H1 (cell line): ENCODE data around the gene CES3. TPM values are rescaled to one million over a fixed set of nuclear protein-coding genes. Genes with fewer than 3 reads are reported as not detected.

Source experiments
- CTCF ChIA-PET: fragments of 300-600 bp; sonication (Branson Sonifier 250); formaldehyde crosslinking; loops from one replicate; lab custom pipeline; 2021; ENCODE audit not compliant: partially characterized antibody; lab: Charles Lee
- POLR2A ChIA-PET: fragments of 300-600 bp; sonication (Branson Sonifier 250); formaldehyde crosslinking; loops from one replicate; lab custom pipeline; 2021; ENCODE audit warnings: inconsistent platforms; ENCODE audit not compliant: partially characterized antibody; lab: Charles Lee
- DNase-seq, 2 experiments: peaks; one replicate each; pipeline versions ENCODE4 v3.0.0 to v3.0.0-alpha.2; 2010 to 2022; ENCODE audit warnings: low spot score in 2 of 2, low read depth in 1 of 2, mixed read lengths in 1 of 2
- FAIRE-seq: peaks from 2 replicates; lab custom pipeline; 2011; peaks lifted over from hg19 to GRCh38; lab: Jason Lieb, UNC
- H2AFZ ChIP-seq: 2 replicates; pipeline ENCODE4 v1.8.1; 2012; ENCODE audit warnings: low read length, inconsistent platforms
- H2AK5ac ChIP-seq: 2 replicates; pipeline ENCODE4 v1.6.1; 2013; ENCODE audit warnings: low read depth, low read length
- H2BK120ac ChIP-seq: replicated peaks from 2 replicates; pipeline ENCODE3; 2013; ENCODE audit warnings: low read depth, low read length, inconsistent platforms
- H2BK12ac ChIP-seq: 2 replicates; pipeline ENCODE4 v1.6.1; 2013; ENCODE audit warnings: low read depth, low read length
- H2BK15ac ChIP-seq: 2 replicates; pipeline ENCODE4 v1.6.1; 2013; ENCODE audit warnings: low read length
- H2BK20ac ChIP-seq: 2 replicates; pipeline ENCODE4 v1.6.1; 2013; ENCODE audit warnings: low read length
- H2BK5ac ChIP-seq: 2 replicates; pipeline ENCODE4 v1.6.1; 2013; ENCODE audit warnings: low read depth, low read length
- H3K14ac ChIP-seq: 2 replicates; pipeline ENCODE4 v1.6.1; 2013; ENCODE audit warnings: inconsistent platforms; ENCODE audit not compliant: insufficient read length
- H3K18ac ChIP-seq: 2 replicates; pipeline ENCODE4 v1.6.1; 2013; ENCODE audit warnings: low read length; ENCODE audit errors: extremely low read depth
- H3K23ac ChIP-seq: 2 replicates; pipeline ENCODE4 v1.6.1; 2013; ENCODE audit warnings: inconsistent platforms; ENCODE audit not compliant: insufficient read length
- H3K23me2 ChIP-seq: 2 replicates; pipeline ENCODE4 v1.6.1; 2013; ENCODE audit warnings: low read depth, low read length
- H3K27ac ChIP-seq: 2 replicates; pipeline ENCODE4 v1.6.1; 2011; ENCODE audit warnings: low read depth, low read length, inconsistent platforms
- H3K27me3 ChIP-seq, 4 experiments: replicated peaks in 1 of 4; 1 replicate in 1 of 4; 2 replicates in 3 of 4; pipeline versions ENCODE4 v1.6.1 to v1.8.1; 2011 to 2013; ENCODE audit warnings: low read length in 3 of 4, mild to moderate bottlenecking in 3 of 4, inconsistent platforms in 2 of 4, mixed read lengths in 2 of 4, moderate library complexity in 1 of 4; ENCODE audit not compliant: control insufficient read depth in 3 of 4, insufficient read depth in 3 of 4; ENCODE audit errors: extremely low read depth in 1 of 4
- H3K36me3 ChIP-seq, 4 experiments: 2 replicates each; pipeline versions ENCODE4 v1.6.1 to v1.8.1; 2011 to 2013; ENCODE audit warnings: mild to moderate bottlenecking in 4 of 4, low read length in 3 of 4, moderate library complexity in 2 of 4, control low read depth in 1 of 4, inconsistent platforms in 1 of 4; ENCODE audit not compliant: insufficient read depth in 4 of 4, control insufficient read depth in 2 of 4
- H3K4ac ChIP-seq: replicated peaks from 2 replicates; pipeline ENCODE3; 2013; ENCODE audit warnings: low read length, low read depth, mixed read lengths, inconsistent platforms; ENCODE audit not compliant: insufficient read length
- H3K4me1 ChIP-seq, 4 experiments: replicated peaks in 1 of 4; 1 replicate in 1 of 4; 2 replicates in 3 of 4; pipeline versions ENCODE4 v1.6.1 to v1.8.1; 2011 to 2013; ENCODE audit warnings: low read length in 3 of 4, inconsistent platforms in 2 of 4, mixed read lengths in 1 of 4; ENCODE audit not compliant: insufficient read depth in 4 of 4, control insufficient read depth in 3 of 4
- H3K4me2 ChIP-seq, 2 experiments: 2 replicates each; pipeline versions ENCODE4 v1.6.1 to v1.8.1; 2011 to 2013; ENCODE audit warnings: low read depth in 2 of 2, low read length in 2 of 2, control low read depth in 1 of 2, inconsistent platforms in 1 of 2, mild to moderate bottlenecking in 1 of 2; ENCODE audit not compliant: insufficient read depth in 1 of 2
- H3K4me3 ChIP-seq, 4 experiments: fragments of 200-600, 300-600 bp in 1 of 4; sonication (generic), shearing (Covaris generic), sonication (Bioruptor Twin) in 1 of 4; 2 replicates each; pipeline versions ENCODE4 v1.5.1 to v1.8.1; 2011 to 2016; ENCODE audit warnings: low read length in 4 of 4, low read depth in 3 of 4, control low read depth in 2 of 4, inconsistent platforms in 2 of 4, mild to moderate bottlenecking in 2 of 4, mixed read lengths in 1 of 4, moderate library complexity in 1 of 4; ENCODE audit not compliant: insufficient read depth in 2 of 4; ENCODE audit errors: extremely low read depth in 1 of 4
- H3K56ac ChIP-seq: replicated peaks from 2 replicates; pipeline ENCODE3; 2013; ENCODE audit warnings: low read depth, mild to moderate bottlenecking, mixed read lengths, low read length, inconsistent platforms; ENCODE audit not compliant: insufficient read length
- H3K79me1 ChIP-seq: 2 replicates; pipeline ENCODE4 v1.6.1; 2013; ENCODE audit warnings: low read depth, low read length, control low read depth
- H3K79me2 ChIP-seq, 2 experiments: 2 replicates each; pipeline versions ENCODE4 v1.6.1 to v1.8.1; 2012 to 2013; ENCODE audit warnings: low read length in 2 of 2, mild to moderate bottlenecking in 2 of 2, inconsistent platforms in 1 of 2; ENCODE audit not compliant: insufficient read depth in 2 of 2, control insufficient read depth in 1 of 2
- H3K9ac ChIP-seq, 4 experiments: replicated peaks in 1 of 4; 1 replicate in 1 of 4; 2 replicates in 3 of 4; pipeline versions ENCODE4 v1.6.1 to v1.8.1; 2011 to 2013; ENCODE audit warnings: low read depth in 3 of 4, low read length in 3 of 4, control low read depth in 2 of 4, mild to moderate bottlenecking in 2 of 4, moderate library complexity in 2 of 4, inconsistent platforms in 1 of 4; ENCODE audit errors: extremely low read depth in 1 of 4
- H3K9me3 ChIP-seq, 2 experiments: 2 replicates each; pipeline versions ENCODE4 v1.6.1 to v1.8.1; 2012 to 2013; ENCODE audit warnings: mild to moderate bottlenecking in 2 of 2, moderate library complexity in 2 of 2, control low read depth in 1 of 2, inconsistent platforms in 1 of 2, low read depth in 1 of 2, low read length in 1 of 2, mixed read lengths in 1 of 2; ENCODE audit not compliant: insufficient read depth in 2 of 2
- H4K20me1 ChIP-seq, 2 experiments: replicated peaks in 1 of 2; 2 replicates each; pipeline versions ENCODE3 to v1.8.1; 2011 to 2013; ENCODE audit warnings: inconsistent platforms in 2 of 2, low read length in 2 of 2, mild to moderate bottlenecking in 1 of 2; ENCODE audit not compliant: insufficient read depth in 2 of 2, control insufficient read depth in 1 of 2
- H4K5ac ChIP-seq: 2 replicates; pipeline ENCODE4 v1.6.1; 2013; ENCODE audit warnings: low read length, low read depth, mixed read lengths, inconsistent platforms; ENCODE audit not compliant: insufficient read length
- H4K8ac ChIP-seq: 2 replicates; pipeline ENCODE4 v1.8.0; 2013; ENCODE audit warnings: mild to moderate bottlenecking, moderate library complexity, low read length, inconsistent platforms; ENCODE audit not compliant: insufficient read depth; ENCODE audit errors: extremely low read depth
- H4K91ac ChIP-seq: replicated peaks from 2 replicates; pipeline ENCODE3; 2013; ENCODE audit warnings: low read length, mixed read lengths, inconsistent platforms; ENCODE audit not compliant: insufficient read length
- BRCA1 ChIP-seq: IDR thresholded peaks from 2 replicates; pipeline ENCODE4 v1.6.1; 2012; ENCODE audit warnings: low read depth, low read length, improper control_type of control experiment
- CREB1 ChIP-seq: IDR thresholded peaks from 2 replicates; pipeline ENCODE4 v1.6.1; 2012; ENCODE audit warnings: inconsistent platforms
- RAD21 ChIP-seq, 2 experiments: IDR thresholded peaks in 1 of 2; conservative IDR thresholded peaks in 1 of 2; 2 replicates each; pipeline ENCODE4 v1.6.1; 2011; ENCODE audit warnings: low read depth in 2 of 2, low read length in 2 of 2, improper control_type of control experiment in 1 of 2, inconsistent platforms in 1 of 2, mild to moderate bottlenecking in 1 of 2, moderate library complexity in 1 of 2
- RBBP5 ChIP-seq: IDR thresholded peaks from 2 replicates; pipeline ENCODE4 v1.7.1; 2012; ENCODE audit warnings: low read depth, mild to moderate bottlenecking, inconsistent platforms, low read length, moderate library complexity, borderline replicate concordance
- RNF2 ChIP-seq: fragments of 200-900, 300-1000 bp; sonication (generic); IDR thresholded peaks from 2 replicates; pipeline ENCODE4 v1.7.1; 2016; ENCODE audit warnings: borderline replicate concordance, low read depth, mild to moderate bottlenecking, antibody characterized with exemption, low read length; ENCODE audit not compliant: poor library complexity, severe bottlenecking; ENCODE audit errors: missing control alignments
- SP1 ChIP-seq: IDR thresholded peaks from 2 replicates; pipeline ENCODE4 v1.6.1; 2011; ENCODE audit warnings: low read depth, low read length
- SRF ChIP-seq: IDR thresholded peaks from 2 replicates; pipeline ENCODE4 v1.6.1; 2011; ENCODE audit warnings: mild to moderate bottlenecking, low read depth, low read length, moderate library complexity
- TCF12 ChIP-seq: IDR thresholded peaks from 2 replicates; pipeline ENCODE4 v1.6.1; 2011; ENCODE audit warnings: low read depth, mild to moderate bottlenecking, low read length
- WGBS, 2 experiments: shearing (Covaris generic) in 1 of 2; methylation state at CpG; one replicate each; pipeline versions ENCODE4 v1.1.6 to v1.1.7; 2013 to 2015; ENCODE audit warnings: low lambda C conversion rate in 2 of 2, mixed read lengths in 2 of 2, inconsistent platforms in 1 of 2, low coverage in 1 of 2, missing lambda C conversion rate in 1 of 2; ENCODE audit not compliant: insufficient replicate concordance in 2 of 2, insufficient coverage in 1 of 2, insufficient read length in 1 of 2; ENCODE audit errors: extremely low coverage in 1 of 2, missing lambda C conversion rate in 1 of 2; 5-methylcytosine and 5-hydroxymethylcytosine counted together
- polyA plus RNA-seq, 7 experiments: library from polyadenylated mRNA; depleted of rRNA in 3 of 7; stranded (reverse) in 5 of 7; unstranded in 2 of 7; fragments of >200 nt in 5 of 7; fragments of 200-250 nt in 2 of 7; gene quantifications; 1 replicate in 5 of 7; 2 replicates in 1 of 7; 4 replicates in 1 of 7; pipeline versions ENCODE4 v1.2.1 to v1.2.3, GENCODE V29; 2011 to 2013; ENCODE audit warnings: missing spikeins in 2 of 7, mixed read lengths in 2 of 7
- total RNA-seq: library from RNA; stranded (reverse); fragmentation: NEBNext Ultra II Directional; extraction: Animal tissue kit (Norgen Biotek cat#: 25700); gene quantifications from 2 replicates; pipeline ENCODE4 v1.2.1, GENCODE V29; 2021
- TF ChIP-seq, protein P1 (sequence below), 3 experiments: IDR thresholded peaks; 1 replicate in 2 of 3; 2 replicates in 1 of 3; pipeline versions ENCODE4 v1.5.1 to v1.6.1; 2011; ENCODE audit warnings: low read length in 3 of 3, mild to moderate bottlenecking in 3 of 3, inconsistent platforms in 2 of 3, low read depth in 1 of 3, moderate library complexity in 1 of 3; ENCODE audit not compliant: insufficient read depth in 1 of 3; ENCODE audit errors: control extremely low read depth in 1 of 3
- TF ChIP-seq, protein P2 (sequence below): IDR thresholded peaks from 2 replicates; pipeline ENCODE4 v1.6.1; 2012; ENCODE audit warnings: inconsistent platforms

The CES3 gene
- total and polyA plus RNA-seq, 2 of the 8 experiments (the other 6 are each of a cell fraction or from before 2014, with no cell fraction given): 1.6 to 2.2 TPM

DNA sequence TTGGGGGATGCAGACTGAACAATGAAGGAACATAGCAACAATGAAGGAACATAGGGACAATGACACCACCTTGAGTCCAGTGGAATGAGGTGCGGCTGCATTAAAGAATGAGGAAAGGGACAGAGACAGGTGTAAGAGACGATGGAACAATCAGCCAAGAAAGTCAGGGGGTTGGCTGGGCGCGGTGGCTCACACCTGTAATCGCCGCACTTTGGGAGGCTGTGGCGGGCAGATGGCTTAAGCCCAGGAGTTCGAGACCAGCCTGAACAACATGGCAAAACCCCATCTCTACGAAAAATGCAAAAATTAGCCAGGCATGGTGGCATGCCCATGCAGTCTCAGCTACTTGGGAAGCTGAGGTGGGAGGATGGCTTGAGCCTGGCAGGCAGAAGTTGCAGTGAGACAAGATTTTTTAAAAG is 54.3 kb downstream of the CES3 start:
- H2AK5ac ChIP-seq: no peak overlapping the region
- H2BK5ac ChIP-seq: no peak overlapping the region
- WGBS, 2 experiments: 95% methylated on average over 9 of the region's 9 CpGs; no CpG with 5 or more reads in 1 of the 2 experiments
- H3K23ac ChIP-seq: no peak overlapping the region
- no peak overlapping the region for H3K14ac ChIP-seq
- ChIA-PET POLR2A (interaction anchor here (0.6 kb wide), 1 partner anchor 155 kb away, joined by 4 read pairs; the partner anchor contains the start of gene NOL3), CTCF (interaction anchor here (0.6 to 10.2 kb wide), 18 partner anchors 10 to 273 kb away, joined by 3 to 164 read pairs (median 4); partner anchors contain the start of genes B3GNT9, CES3, FBXL8 and NOL3)
- no peaks in the 10 kb centered on the region for H3K79me1 ChIP-seq
- no peaks in the 10 kb centered on the region for H3K9me3 ChIP-seq
- no peak overlapping the region for H3K9ac ChIP-seq
- no peak overlapping the region for H2BK12ac ChIP-seq
- H3K23me2 ChIP-seq: peaks cover 11% of the 10 kb centered on the region; the same call in 1 of the 2 replicates
- no peak overlapping the region for H2BK15ac ChIP-seq
- H4K8ac ChIP-seq: no peak overlapping the region
- H3K4ac ChIP-seq: no peak overlapping the region
- H3K4me2 ChIP-seq: no peak overlapping the region
- H4K5ac ChIP-seq: no peak overlapping the region
- no peak overlapping the region for H2BK20ac ChIP-seq
- no peak overlapping the region for H3K18ac ChIP-seq
- H4K91ac ChIP-seq: no peak overlapping the region
- no peak for FAIRE-seq
- no peak overlapping the region for H2BK120ac ChIP-seq
- no peaks in the 10 kb centered on the region for H3K79me2 ChIP-seq
- no peak overlapping the region for H2AFZ ChIP-seq
- no peaks in the 10 kb centered on the region for H4K20me1 ChIP-seq
- no peak overlapping the region for H3K4me3 ChIP-seq
- H3K4me1 ChIP-seq: peaks cover 0 to 6% (median 4%) of the 10 kb centered on the region in 4 experiments; a peak in 4 of 7 replicates
- no peak overlapping the region for H3K27ac ChIP-seq
- H3K56ac ChIP-seq: no peak overlapping the region
- peaks cover 16 to 37% (median 29%) of the 10 kb centered on the region in 4 experiments for H3K27me3 ChIP-seq
- DNase-seq: no peak
- H3K36me3 ChIP-seq: no peaks in the 10 kb centered on the region
- TF ChIP-seq, protein P1, sequence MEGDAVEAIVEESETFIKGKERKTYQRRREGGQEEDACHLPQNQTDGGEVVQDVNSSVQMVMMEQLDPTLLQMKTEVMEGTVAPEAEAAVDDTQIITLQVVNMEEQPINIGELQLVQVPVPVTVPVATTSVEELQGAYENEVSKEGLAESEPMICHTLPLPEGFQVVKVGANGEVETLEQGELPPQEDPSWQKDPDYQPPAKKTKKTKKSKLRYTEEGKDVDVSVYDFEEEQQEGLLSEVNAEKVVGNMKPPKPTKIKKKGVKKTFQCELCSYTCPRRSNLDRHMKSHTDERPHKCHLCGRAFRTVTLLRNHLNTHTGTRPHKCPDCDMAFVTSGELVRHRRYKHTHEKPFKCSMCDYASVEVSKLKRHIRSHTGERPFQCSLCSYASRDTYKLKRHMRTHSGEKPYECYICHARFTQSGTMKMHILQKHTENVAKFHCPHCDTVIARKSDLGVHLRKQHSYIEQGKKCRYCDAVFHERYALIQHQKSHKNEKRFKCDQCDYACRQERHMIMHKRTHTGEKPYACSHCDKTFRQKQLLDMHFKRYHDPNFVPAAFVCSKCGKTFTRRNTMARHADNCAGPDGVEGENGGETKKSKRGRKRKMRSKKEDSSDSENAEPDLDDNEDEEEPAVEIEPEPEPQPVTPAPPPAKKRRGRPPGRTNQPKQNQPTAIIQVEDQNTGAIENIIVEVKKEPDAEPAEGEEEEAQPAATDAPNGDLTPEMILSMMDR (IDR thresholded peaks at IDR 0.05; ENCODE audit: control extremely low read depth in 1 of 3, insufficient read depth in 1 of 3, low read depth in 1 of 3, low read length in 3 of 3): peak in 2 of 3 experiments; percentile 23 to 27; a peak in 2 of 4 replicates
- TF ChIP-seq SP1: no peak
- no peak for TF ChIP-seq SRF
- TF ChIP-seq RNF2: no peak
- no peak for TF ChIP-seq BRCA1
- no peak for TF ChIP-seq TCF12
- TF ChIP-seq, protein P2, sequence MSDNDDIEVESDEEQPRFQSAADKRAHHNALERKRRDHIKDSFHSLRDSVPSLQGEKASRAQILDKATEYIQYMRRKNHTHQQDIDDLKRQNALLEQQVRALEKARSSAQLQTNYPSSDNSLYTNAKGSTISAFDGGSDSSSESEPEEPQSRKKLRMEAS: no peak
- TF ChIP-seq RAD21 (IDR thresholded peaks at IDR 0.05 in 1 of 2, conservative IDR thresholded peaks at IDR 0.05 in 1 of 2; ENCODE audit: low read depth in 2 of 2, low read length in 2 of 2): peak; percentile 30 to 45
- no peak for TF ChIP-seq CREB1
- no peak for TF ChIP-seq RBBP5
